Measurements from ENCODE around the gene GRM2. TPM values are rescaled to one million over a fixed set of nuclear protein-coding genes. Genes with fewer than 3 reads are reported as not detected.

The GRM2 gene
- total and polyA plus RNA-seq, 8 donors: 0.09 to 0.51 (median 0.21) TPM

- TF ChIP-seq CTCF (IDR thresholded peaks at IDR 0.05): no peak
- H3K4me1 ChIP-seq: no peaks in the 10 kb centered on the region
- DNase-seq (peak in 3 of 6 donors; percentile 5 to 54 (median 45)), FAIRE-seq (no peak), ATAC-seq (no peak)
- intact Hi-C loops (cut with DNase I): loop anchor here in 1 of 3 donors (10.0 kb wide), 1 partner anchor 94 kb away; no protein-coding TSS in a partner anchor
- no peak overlapping the region for H3K4me3 ChIP-seq
- H3K9me3 ChIP-seq: no peaks in the 10 kb centered on the region
- 69 to 74% methylated on average over 9 to 10 of the region's 10 CpGs for WGBS, 2 donors
- no peaks in the 10 kb centered on the region for H3K36me3 ChIP-seq
- no peak overlapping the region for H3K27ac ChIP-seq
- H3K27me3 ChIP-seq: no peaks in the 10 kb centered on the region
Observed at GRCh38 chr3:51710631-51711351, 3.9 kb downstream of the GRM2 start.

- DNase-seq (peak in 1 of 6 donors; percentile 27), FAIRE-seq (no peak), ATAC-seq (no peak)
- Histone ChIP-seq H3K9me3 (no peaks in the 10 kb centered on the region), H3K4me1 (no peaks in the 10 kb centered on the region), H3K27me3 (no peaks in the 10 kb centered on the region), H3K4me3 (no peak overlapping the region), H3K27ac (no peak overlapping the region), H3K36me3 (no peaks in the 10 kb centered on the region)
- intact Hi-C loops (cut with DNase I): loop anchor here in 1 of 3 donors (10.0 kb wide), 1 partner anchor 93 kb away; no protein-coding TSS in a partner anchor
- TF ChIP-seq CTCF (IDR thresholded peaks at IDR 0.05): no peak
- WGBS, 2 donors: 62 to 78% methylated on average over 8 of the region's 8 CpGs
Observed at GRCh38 chr3:51711352-51712037, 4.6 kb downstream of the GRM2 start.

GRCh38 chr3:51712038-51712420 lies 5.2 kb downstream of the GRM2 start:
- intact Hi-C loops (cut with DNase I): loop anchor here in 1 of 3 donors (10.0 kb wide), 1 partner anchor 93 kb away; no protein-coding TSS in a partner anchor
- H3K4me3 ChIP-seq: no peak overlapping the region
- 80 to 100% methylated on average over 1 of the region's 1 CpG for WGBS, 2 donors
- no peaks in the 10 kb centered on the region for H3K36me3 ChIP-seq
- no peaks in the 10 kb centered on the region for H3K9me3 ChIP-seq
- H3K27ac ChIP-seq: no peak overlapping the region
- DNase-seq: peak in 1 of 6 donors; percentile 35
- H3K4me1 ChIP-seq: no peaks in the 10 kb centered on the region
- no peak for ATAC-seq
- no peak for TF ChIP-seq CTCF (IDR thresholded peaks at IDR 0.05)
- no peaks in the 10 kb centered on the region for H3K27me3 ChIP-seq
- no peak for FAIRE-seq

GRCh38 chr3:51712511-51712931 lies 5.7 kb downstream of the GRM2 start:
- 89 to 92% methylated on average over 20 of the region's 20 CpGs for WGBS, 2 donors
- no peaks in the 10 kb centered on the region for H3K9me3 ChIP-seq
- no peak overlapping the region for H3K4me3 ChIP-seq
- no peaks in the 10 kb centered on the region for H3K4me1 ChIP-seq
- H3K27me3 ChIP-seq: no peaks in the 10 kb centered on the region
- intact Hi-C loops (cut with DNase I): loop anchor here in 1 of 3 donors (10.0 kb wide), 1 partner anchor 92 kb away; no protein-coding TSS in a partner anchor
- ATAC-seq (no peak), FAIRE-seq (no peak), DNase-seq (peak in 2 of 6 donors; percentile 40 to 55)
- no peak for TF ChIP-seq CTCF (IDR thresholded peaks at IDR 0.05)
- H3K27ac ChIP-seq: no peak overlapping the region
- no peaks in the 10 kb centered on the region for H3K36me3 ChIP-seq
